Cardiac muscle cell (in vitro differentiated cells and primary cell): ENCODE data around the gene RARS1. TPM values are rescaled to one million over a fixed set of nuclear protein-coding genes. Genes with fewer than 3 reads are reported as not detected.

ENCODE experiments used
- DNase-seq, 2 donors: peaks; one replicate each; pipeline versions ENCODE4 v3.0.0 to v3.0.0-alpha.2; 2010 to 2017; ENCODE audit warnings: low read depth in 1 of 2, low spot score in 1 of 2
- H3K27ac ChIP-seq: fragments of 200-600 bp; sonication (generic); 2 replicates; pipeline ENCODE4 v1.5.1; 2016
- H3K27me3 ChIP-seq: fragments of 200-600 bp; sonication (generic); 2 replicates; pipeline ENCODE4 v1.6.0; 2016; ENCODE audit warnings: control low read depth
- H3K36me3 ChIP-seq: fragments of 200-600 bp; sonication (generic); 2 replicates; pipeline ENCODE4 v1.5.1; 2016; ENCODE audit warnings: control low read depth
- H3K4me1 ChIP-seq: fragments of 200-600 bp; sonication (generic); 2 replicates; pipeline ENCODE4 v1.8.1; 2017; ENCODE audit warnings: low read depth, mild to moderate bottlenecking, mixed run types
- H3K4me3 ChIP-seq: fragments of 200-600 bp; sonication (generic); 2 replicates; pipeline ENCODE4 v1.5.1; 2016; ENCODE audit warnings: mild to moderate bottlenecking
- H3K9me3 ChIP-seq: fragments of 200-600 bp; sonication (generic); 2 replicates; pipeline ENCODE4 v1.5.1; 2017; ENCODE audit warnings: low read depth, mild to moderate bottlenecking, control low read depth
- polyA plus RNA-seq: library from polyadenylated mRNA; unstranded; fragments of >200 nt; fragmentation: Nextera tagmentation; extraction: Ambion mirVana; gene quantifications from 2 replicates; pipeline ENCODE4 v1.2.1, GENCODE V29; 2016
- total RNA-seq: library from RNA; depleted of rRNA; stranded (reverse); fragments of >200 nt; gene quantifications from 2 replicates; pipeline ENCODE4 v1.2.3, GENCODE V29; 2016
- TF ChIP-seq, protein P1 (sequence below): IDR thresholded peaks from 2 replicates; pipeline ENCODE4 v1.5.1; 2012; ENCODE audit warnings: low read depth, mild to moderate bottlenecking, low read length

The RARS1 gene
- total and polyA plus RNA-seq, 2 experiments from 2014 or later = 68.0 to 92.7 TPM

GRCh38 chr5:168469816-168470215, 16.5 kb upstream of the RARS1 start:
- TF ChIP-seq, protein P1, sequence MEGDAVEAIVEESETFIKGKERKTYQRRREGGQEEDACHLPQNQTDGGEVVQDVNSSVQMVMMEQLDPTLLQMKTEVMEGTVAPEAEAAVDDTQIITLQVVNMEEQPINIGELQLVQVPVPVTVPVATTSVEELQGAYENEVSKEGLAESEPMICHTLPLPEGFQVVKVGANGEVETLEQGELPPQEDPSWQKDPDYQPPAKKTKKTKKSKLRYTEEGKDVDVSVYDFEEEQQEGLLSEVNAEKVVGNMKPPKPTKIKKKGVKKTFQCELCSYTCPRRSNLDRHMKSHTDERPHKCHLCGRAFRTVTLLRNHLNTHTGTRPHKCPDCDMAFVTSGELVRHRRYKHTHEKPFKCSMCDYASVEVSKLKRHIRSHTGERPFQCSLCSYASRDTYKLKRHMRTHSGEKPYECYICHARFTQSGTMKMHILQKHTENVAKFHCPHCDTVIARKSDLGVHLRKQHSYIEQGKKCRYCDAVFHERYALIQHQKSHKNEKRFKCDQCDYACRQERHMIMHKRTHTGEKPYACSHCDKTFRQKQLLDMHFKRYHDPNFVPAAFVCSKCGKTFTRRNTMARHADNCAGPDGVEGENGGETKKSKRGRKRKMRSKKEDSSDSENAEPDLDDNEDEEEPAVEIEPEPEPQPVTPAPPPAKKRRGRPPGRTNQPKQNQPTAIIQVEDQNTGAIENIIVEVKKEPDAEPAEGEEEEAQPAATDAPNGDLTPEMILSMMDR = no peak
- H3K27me3 ChIP-seq = no peaks in the 10 kb centered on the region
- no peaks in the 10 kb centered on the region for H3K36me3 ChIP-seq
- H3K27ac ChIP-seq = no peak overlapping the region
- no peak for DNase-seq
- H3K4me1 ChIP-seq = no peaks in the 10 kb centered on the region
- no peak overlapping the region for H3K4me3 ChIP-seq
- H3K9me3 ChIP-seq = no peaks in the 10 kb centered on the region

GRCh38 chr5:168471785-168472184, 14.5 kb upstream of the RARS1 start:
- Histone ChIP-seq H3K4me3 (no peak overlapping the region), H3K27ac (no peak overlapping the region)

DNA sequence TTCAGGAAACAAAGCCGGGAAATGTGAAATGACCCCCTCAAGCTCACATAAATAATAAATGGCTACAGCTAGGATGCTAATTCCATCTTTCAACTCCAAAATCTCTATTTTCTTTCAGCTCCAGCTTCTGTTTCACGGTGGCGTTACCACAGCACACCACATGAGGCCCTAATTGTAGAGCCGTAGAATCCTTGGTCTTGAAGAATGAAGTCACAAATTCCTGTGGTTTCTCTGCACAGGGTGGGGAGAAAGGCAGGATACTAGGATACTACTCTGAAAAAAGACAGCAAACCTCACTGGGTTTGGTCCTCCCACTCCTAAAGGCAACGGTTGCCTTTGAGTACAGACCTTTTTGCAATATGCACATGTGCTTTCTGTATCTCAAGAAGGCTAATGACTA, 13.9 kb upstream of the RARS1 start:
- Histone ChIP-seq H3K36me3 (no peaks in the 10 kb centered on the region), H3K4me1 (no peaks in the 10 kb centered on the region), H3K27ac (no peak overlapping the region), H3K4me3 (no peak overlapping the region), H3K9me3 (no peaks in the 10 kb centered on the region), H3K27me3 (no peaks in the 10 kb centered on the region)
- TF ChIP-seq, protein P1 = peak; percentile 60
- peak in 1 of 2 donors; percentile 96 for DNase-seq

More at GRCh38 chr5:168471785-168472184, 14.5 kb upstream of the RARS1 start:
- no peak for DNase-seq
- H3K4me1 ChIP-seq = no peaks in the 10 kb centered on the region
- no peaks in the 10 kb centered on the region for H3K36me3 ChIP-seq
- TF ChIP-seq, protein P1 = no peak
- no peaks in the 10 kb centered on the region for H3K9me3 ChIP-seq
- no peaks in the 10 kb centered on the region for H3K27me3 ChIP-seq

DNA sequence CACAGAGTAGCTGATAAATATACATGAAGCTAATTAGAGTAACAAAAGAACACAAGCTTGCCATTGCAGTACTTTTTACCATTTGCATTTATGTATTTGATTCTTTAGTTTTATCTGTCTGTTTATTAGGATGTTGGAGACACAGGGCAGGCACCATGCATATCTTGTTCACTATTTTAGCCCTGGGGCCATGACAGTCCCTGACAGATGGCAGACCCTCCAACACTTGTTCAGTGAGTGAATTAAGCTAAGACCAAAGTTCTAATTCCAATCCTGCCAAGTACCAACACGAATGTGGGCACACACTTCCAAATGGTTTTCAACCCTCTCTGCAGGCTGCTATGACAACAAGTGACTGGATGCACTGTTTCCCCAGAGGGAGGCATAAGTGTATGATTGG, 12.0 kb upstream of the RARS1 start:
- Histone ChIP-seq H3K4me1 (no peaks in the 10 kb centered on the region), H3K9me3 (no peaks in the 10 kb centered on the region)

DNA sequence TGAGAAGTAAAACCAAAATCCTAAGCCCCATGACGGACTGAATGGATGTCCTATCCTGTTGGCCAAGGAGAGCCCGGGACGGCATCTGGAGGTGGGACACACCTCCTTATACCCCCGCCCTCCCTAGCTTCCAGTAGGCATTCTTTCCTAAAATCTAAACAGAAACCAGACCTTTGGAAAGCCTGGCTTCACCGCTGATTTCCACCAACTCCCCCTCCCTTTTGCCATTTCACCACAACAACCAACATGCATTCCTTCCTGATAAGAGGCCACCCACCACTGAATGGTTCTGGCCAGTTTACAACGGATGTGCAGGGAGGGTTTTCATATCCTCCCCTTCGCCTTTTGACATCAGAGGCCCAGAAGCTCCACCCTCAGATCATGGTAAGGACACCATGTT, 9.2 kb upstream of the RARS1 start:
- peak in 1 of 2 donors; percentile 93 for DNase-seq
- Histone ChIP-seq H3K4me3 (no peak overlapping the region), H3K27ac (no peak overlapping the region), H3K9me3 (no peaks in the 10 kb centered on the region), H3K4me1 (peaks cover 10% of the 10 kb centered on the region), H3K27me3 (no peaks in the 10 kb centered on the region), H3K36me3 (no peaks in the 10 kb centered on the region)
- TF ChIP-seq, protein P1 = no peak

More for the DNA sequence above, 12.0 kb upstream of the RARS1 start:
- TF ChIP-seq, protein P1 = no peak
- no peak for DNase-seq
- Histone ChIP-seq H3K4me3 (no peak overlapping the region), H3K27ac (no peak overlapping the region), H3K36me3 (no peaks in the 10 kb centered on the region), H3K27me3 (no peaks in the 10 kb centered on the region)

DNA sequence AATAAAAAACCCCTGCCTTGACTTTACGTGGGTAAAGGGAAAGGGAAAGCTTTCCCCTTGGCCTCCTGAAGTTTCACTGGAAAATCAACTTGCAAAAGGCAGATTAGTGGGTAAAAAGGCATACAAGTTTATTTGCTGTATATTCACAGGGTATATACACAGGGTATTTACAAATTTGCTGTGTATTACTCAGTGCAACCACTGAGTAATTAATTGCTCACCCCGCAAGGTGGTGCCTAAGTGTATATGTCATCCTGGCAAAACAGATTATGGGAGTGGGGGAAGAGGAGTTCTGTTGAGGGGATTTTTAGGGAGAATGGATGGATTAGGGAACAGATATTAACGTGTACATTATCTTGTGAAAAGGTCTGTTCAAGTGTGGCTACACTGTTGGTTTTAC, 7.1 kb upstream of the RARS1 start:
- Histone ChIP-seq H3K27me3 (no peaks in the 10 kb centered on the region), H3K4me1 (peaks cover 12% of the 10 kb centered on the region), H3K27ac (no peak overlapping the region), H3K4me3 (no peak overlapping the region), H3K36me3 (no peaks in the 10 kb centered on the region), H3K9me3 (no peaks in the 10 kb centered on the region)
- DNase-seq = no peak
- TF ChIP-seq, protein P1 = no peak
